Endodermal cell (in vitro differentiated cells): ENCODE results near the gene KAZN. TPM values are rescaled to one million over a fixed set of nuclear protein-coding genes. Genes with fewer than 3 reads are reported as not detected.

Experiments
- DNase-seq: peaks from one replicate; pipeline ENCODE4 v3.0.0-alpha.2; 2017
- H3K27ac ChIP-seq: 2 replicates; pipeline ENCODE4 v1.5.1; 2013; ENCODE audit warnings: mild to moderate bottlenecking, low read depth, low read length, moderate library complexity
- H3K27me3 ChIP-seq: 2 replicates; pipeline ENCODE4 v1.6.1; 2013; ENCODE audit warnings: mild to moderate bottlenecking, low read length, moderate library complexity; ENCODE audit not compliant: insufficient read depth, control insufficient read depth, poor library complexity, severe bottlenecking
- H3K36me3 ChIP-seq: 2 replicates; pipeline ENCODE4 v1.7.0; 2013; ENCODE audit warnings: mild to moderate bottlenecking, low read length, moderate library complexity; ENCODE audit not compliant: control insufficient read depth, insufficient read depth
- H3K4me1 ChIP-seq: one replicate; pipeline ENCODE4 v1.7.0; 2013; ENCODE audit warnings: low read length; ENCODE audit not compliant: control insufficient read depth, insufficient read depth
- H3K4me3 ChIP-seq: 2 replicates; pipeline ENCODE4 v1.5.1; 2013; ENCODE audit warnings: mild to moderate bottlenecking, low read length, moderate library complexity
- H3K9ac ChIP-seq: 2 replicates; pipeline ENCODE4 v1.6.1; 2013; ENCODE audit warnings: mild to moderate bottlenecking, low read length, moderate library complexity; ENCODE audit not compliant: poor library complexity, severe bottlenecking; ENCODE audit errors: extremely low read depth
- H3K9me3 ChIP-seq: 2 replicates; pipeline ENCODE4 v1.6.1; 2013; ENCODE audit warnings: mild to moderate bottlenecking, low read length, moderate library complexity; ENCODE audit not compliant: control insufficient read depth
- H3K27ac Mint-ChIP-seq: 2 replicates; pipeline ENCODE4 v1.8.0; 2020; ENCODE audit warnings: mixed read lengths
- H3K27me3 Mint-ChIP-seq: 2 replicates; pipeline ENCODE4 v1.8.0; 2021; ENCODE audit warnings: mild to moderate bottlenecking, mixed read lengths; ENCODE audit not compliant: insufficient read depth
- H3K36me3 Mint-ChIP-seq: 2 replicates; pipeline ENCODE4 v1.8.0; 2020; ENCODE audit warnings: low read depth, mixed read lengths
- H3K4me1 Mint-ChIP-seq: 2 replicates; pipeline ENCODE4 v1.8.0; 2020; ENCODE audit warnings: mixed read lengths
- H3K4me3 Mint-ChIP-seq: 2 replicates; pipeline ENCODE4 v1.8.0; 2020; ENCODE audit warnings: mild to moderate bottlenecking, moderate library complexity, mixed read lengths
- H3K9me3 Mint-ChIP-seq: 2 replicates; pipeline ENCODE4 v1.8.0; 2020; ENCODE audit warnings: mild to moderate bottlenecking, mixed read lengths
- WGBS, 2 experiments: methylation state at CpG; one replicate each; pipeline versions ENCODE4 v1.1.5 to v1.1.7; 2013; ENCODE audit warnings: missing lambda C conversion rate in 2 of 2, mixed read lengths in 1 of 2; ENCODE audit not compliant: insufficient coverage in 1 of 2, insufficient read length in 1 of 2; 5-methylcytosine and 5-hydroxymethylcytosine counted together
- total RNA-seq, 2 donors: library from RNA; stranded (reverse); fragmentation: NEBNext Ultra II Directional in 1 of 2; extraction: Animal tissue kit (Norgen Biotek cat#: 25700) in 1 of 2; gene quantifications; 2 replicates in 1 of 2; 3 replicates in 1 of 2; pipeline ENCODE4 v1.2.1, GENCODE V29; 2021
- TF ChIP-seq, protein P1 (sequence below): fragments of 200-600 bp; sonication (generic); conservative IDR thresholded peaks from 2 replicates; pipeline ENCODE4 v1.5.0; 2021; ENCODE audit warnings: antibody characterized with exemption, mild to moderate bottlenecking

Gene KAZN
- total RNA-seq, 2 donors from 2014 or later = 12.4 to 13.9 TPM

GRCh38 chr1:14666373-14666772, 67.9 kb downstream of the KAZN start:
- H3K36me3 Mint-ChIP-seq = no peaks in the 10 kb centered on the region
- H3K27ac ChIP-seq = no peak overlapping the region
- H3K9me3 Mint-ChIP-seq = peaks cover 8% of the 10 kb centered on the region
- peaks cover 17% of the 10 kb centered on the region for H3K4me1 Mint-ChIP-seq
- no peak overlapping the region for H3K9ac ChIP-seq
- H3K4me3 ChIP-seq = no peak overlapping the region
- no peak overlapping the region for H3K4me3 Mint-ChIP-seq
- WGBS, 2 experiments = 90 to 93% methylated on average over 6 of the region's 6 CpGs
- H3K4me1 ChIP-seq = peaks cover 8% of the 10 kb centered on the region
- no peaks in the 10 kb centered on the region for H3K36me3 ChIP-seq
- H3K27me3 ChIP-seq = no peaks in the 10 kb centered on the region
- no peak for DNase-seq
- no peaks in the 10 kb centered on the region for H3K9me3 ChIP-seq
- TF ChIP-seq, protein P1, sequence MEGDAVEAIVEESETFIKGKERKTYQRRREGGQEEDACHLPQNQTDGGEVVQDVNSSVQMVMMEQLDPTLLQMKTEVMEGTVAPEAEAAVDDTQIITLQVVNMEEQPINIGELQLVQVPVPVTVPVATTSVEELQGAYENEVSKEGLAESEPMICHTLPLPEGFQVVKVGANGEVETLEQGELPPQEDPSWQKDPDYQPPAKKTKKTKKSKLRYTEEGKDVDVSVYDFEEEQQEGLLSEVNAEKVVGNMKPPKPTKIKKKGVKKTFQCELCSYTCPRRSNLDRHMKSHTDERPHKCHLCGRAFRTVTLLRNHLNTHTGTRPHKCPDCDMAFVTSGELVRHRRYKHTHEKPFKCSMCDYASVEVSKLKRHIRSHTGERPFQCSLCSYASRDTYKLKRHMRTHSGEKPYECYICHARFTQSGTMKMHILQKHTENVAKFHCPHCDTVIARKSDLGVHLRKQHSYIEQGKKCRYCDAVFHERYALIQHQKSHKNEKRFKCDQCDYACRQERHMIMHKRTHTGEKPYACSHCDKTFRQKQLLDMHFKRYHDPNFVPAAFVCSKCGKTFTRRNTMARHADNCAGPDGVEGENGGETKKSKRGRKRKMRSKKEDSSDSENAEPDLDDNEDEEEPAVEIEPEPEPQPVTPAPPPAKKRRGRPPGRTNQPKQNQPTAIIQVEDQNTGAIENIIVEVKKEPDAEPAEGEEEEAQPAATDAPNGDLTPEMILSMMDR = no peak
- H3K27me3 Mint-ChIP-seq = no peaks in the 10 kb centered on the region
- H3K27ac Mint-ChIP-seq = no peak overlapping the region

DNA sequence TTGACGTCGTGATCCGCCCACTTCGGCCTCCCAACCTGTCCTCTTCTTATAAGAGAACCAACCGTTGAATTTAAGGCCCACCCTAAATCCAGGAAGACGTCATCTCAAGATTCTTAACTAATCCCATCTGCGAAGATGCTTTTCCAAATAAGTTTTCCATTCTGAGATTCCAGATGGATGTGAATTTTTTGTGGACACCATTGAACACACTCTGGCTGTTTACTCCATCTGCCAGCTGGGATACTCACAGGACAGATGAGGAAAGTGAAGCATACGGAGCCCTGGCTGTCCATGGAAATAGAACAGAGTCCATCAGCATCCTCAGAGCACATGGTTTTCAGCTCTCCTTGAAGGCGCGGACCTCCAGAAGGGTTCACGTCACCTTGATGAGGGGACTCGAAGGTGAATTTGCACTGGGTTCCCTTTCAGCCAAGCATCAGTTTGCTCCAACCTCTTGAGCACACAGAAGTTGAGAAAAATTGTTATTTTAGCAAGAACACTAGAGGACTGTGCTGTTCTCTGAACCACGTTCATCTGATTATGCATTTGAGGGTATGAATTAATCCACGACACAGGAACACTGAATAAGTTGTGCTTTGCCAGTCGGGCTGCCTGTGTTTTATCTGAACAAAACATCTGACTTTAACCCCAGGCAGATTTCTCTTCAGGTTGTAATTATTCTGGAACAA, 68.6 kb downstream of the KAZN start:
- Mint-ChIP-seq H3K4me3 (no peak overlapping the region), H3K27ac (no peak overlapping the region), H3K4me1 (peaks cover 17% of the 10 kb centered on the region), H3K27me3 (no peaks in the 10 kb centered on the region), H3K36me3 (no peaks in the 10 kb centered on the region), H3K9me3 (peaks cover 8% of the 10 kb centered on the region)
- no peaks in the 10 kb centered on the region for H3K9me3 ChIP-seq
- 94 to 98% methylated on average over 14 to 15 of the region's 15 CpGs for WGBS, 2 experiments
- H3K9ac ChIP-seq = no peak overlapping the region
- H3K4me3 ChIP-seq = no peak overlapping the region
- TF ChIP-seq, protein P1 = no peak
- peaks cover 8% of the 10 kb centered on the region for H3K4me1 ChIP-seq
- no peaks in the 10 kb centered on the region for H3K36me3 ChIP-seq
- no peak overlapping the region for H3K27ac ChIP-seq
- no peaks in the 10 kb centered on the region for H3K27me3 ChIP-seq
- no peak for DNase-seq

DNA sequence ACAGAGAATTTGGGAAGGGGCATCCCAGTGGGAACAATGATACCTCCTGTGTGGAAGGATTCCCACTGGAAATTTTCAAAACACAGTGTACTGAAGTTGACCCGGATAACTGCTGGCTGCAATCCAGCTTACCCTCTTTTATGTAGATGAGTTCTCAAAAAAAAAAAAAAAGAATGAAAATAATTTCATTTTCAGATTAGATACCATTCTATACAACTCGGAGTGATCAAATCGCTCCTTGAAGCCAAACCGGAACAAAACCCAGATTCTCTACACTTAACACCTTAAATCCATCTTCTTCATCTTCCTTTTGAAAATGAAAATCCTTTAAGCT, 69.1 kb downstream of the KAZN start:
- no peak overlapping the region for H3K4me3 Mint-ChIP-seq
- Histone ChIP-seq H3K9ac (no peak overlapping the region), H3K36me3 (no peaks in the 10 kb centered on the region), H3K4me3 (no peak overlapping the region), H3K9me3 (no peaks in the 10 kb centered on the region), H3K27ac (no peak overlapping the region), H3K4me1 (peaks cover 8% of the 10 kb centered on the region), H3K27me3 (no peaks in the 10 kb centered on the region)
- no peaks in the 10 kb centered on the region for H3K27me3 Mint-ChIP-seq
- no peak overlapping the region for H3K27ac Mint-ChIP-seq
- TF ChIP-seq, protein P1 = no peak
- H3K36me3 Mint-ChIP-seq = no peaks in the 10 kb centered on the region
- peaks cover 8% of the 10 kb centered on the region for H3K9me3 Mint-ChIP-seq
- WGBS, 2 experiments = 87% methylated on average over 4 of the region's 4 CpGs; no CpG with 5 or more reads in 1 of the 2 experiments
- H3K4me1 Mint-ChIP-seq = peaks cover 19% of the 10 kb centered on the region
- DNase-seq = no peak
